DMS114 treated with DMSO at 0.1 percent for 48 hours (cell line): ENCODE data around the gene SLC31A1.
"Not testable (repeated sequence)": the region's sequence is repeated elsewhere in the genome, so short reads cannot be mapped to it uniquely, and the experiment has no call there.

Experiments used
- DNase-seq: peaks from one replicate; lab custom pipeline; 2025; ENCODE audit not compliant: unreplicated experiment; lab: John Stamatoyannopoulos, UW

SLC31A1 gene

DNA sequence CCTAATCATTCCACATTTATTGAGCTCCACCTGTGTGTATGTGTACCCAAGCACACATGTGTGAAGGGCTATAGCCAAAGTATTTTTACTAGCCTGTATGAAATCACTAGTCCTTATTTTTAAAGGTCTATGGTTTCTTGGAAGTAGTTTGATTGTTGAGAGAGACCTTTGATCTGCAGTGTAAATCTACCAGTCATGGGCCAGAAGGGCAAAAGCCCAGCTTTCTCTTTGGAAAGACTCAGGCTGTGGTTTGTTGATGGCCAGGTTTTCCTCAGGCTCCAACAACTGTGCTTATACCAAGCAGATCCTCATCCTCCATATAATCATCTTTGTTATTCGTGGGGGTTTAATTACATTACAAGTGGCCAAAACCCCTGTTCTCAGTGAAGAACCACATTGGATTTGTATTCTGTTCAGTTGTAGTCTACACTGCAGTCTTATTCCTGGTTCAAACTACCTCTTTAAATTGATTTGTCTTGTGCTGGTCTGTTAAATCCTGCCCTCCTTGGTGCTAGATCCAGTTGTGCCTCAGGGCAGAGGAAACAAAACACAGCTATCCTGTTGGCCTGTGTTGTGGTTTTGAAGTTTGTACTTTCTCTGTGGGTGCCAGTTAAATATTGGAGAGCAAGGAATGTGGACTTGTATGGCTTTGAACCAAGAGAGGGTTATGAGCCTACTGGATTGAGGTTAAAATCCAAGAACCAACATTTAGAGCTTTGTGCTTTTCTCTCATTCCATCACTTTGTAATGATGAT is 40.8 kb downstream of the SLC31A1 start:
- DNase-seq: no peak

DNA sequence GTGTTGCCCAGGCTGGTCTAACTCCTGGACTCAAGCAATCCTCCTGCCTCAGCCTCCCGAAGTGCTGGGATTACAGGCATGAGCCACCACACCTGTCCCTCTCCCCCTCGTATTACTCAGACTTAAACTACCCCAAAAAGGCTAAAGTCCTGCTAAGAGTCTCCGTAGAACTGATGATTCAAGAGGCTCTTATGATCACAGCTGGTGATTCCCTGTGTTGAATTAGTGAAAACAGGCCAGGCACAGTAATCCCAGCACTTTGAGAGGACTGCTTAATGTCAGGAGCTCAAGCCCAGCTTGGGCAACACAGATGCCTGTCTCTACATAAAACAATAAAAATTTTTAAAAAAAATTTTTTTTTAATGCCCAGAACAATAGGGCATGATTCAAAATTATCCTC is 44.8 kb downstream of the SLC31A1 start:
- no peak for DNase-seq

DNA sequence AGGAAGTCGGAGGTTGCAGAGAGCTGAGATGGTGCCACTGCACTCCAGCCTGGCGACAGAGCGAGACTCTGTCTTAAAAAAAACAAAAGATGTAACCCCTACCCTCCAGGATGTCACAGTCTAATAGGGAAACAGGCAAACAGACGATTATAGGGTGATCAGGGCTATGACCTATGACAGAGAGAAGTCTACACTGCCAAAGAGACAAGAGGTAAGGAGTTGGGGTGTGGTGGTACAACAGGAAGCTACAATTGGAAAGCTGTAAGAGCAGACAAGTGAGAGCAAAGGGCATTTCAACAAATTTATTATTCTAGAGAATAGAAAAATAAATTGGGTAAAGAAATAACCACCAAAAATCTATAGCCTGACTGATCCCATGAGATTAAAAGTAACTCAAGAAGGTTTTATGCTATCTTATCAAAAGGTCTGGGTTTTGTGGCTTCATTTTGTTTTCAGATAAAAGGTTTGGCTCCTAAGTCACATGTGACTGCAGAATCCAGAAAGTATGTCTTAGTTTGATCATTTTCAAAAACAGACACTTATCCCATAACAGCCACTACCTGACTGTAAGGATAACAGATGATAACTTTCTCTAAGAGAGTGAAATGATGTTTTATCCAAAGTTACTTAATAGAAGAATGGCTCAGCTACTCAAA is 46.7 kb downstream of the SLC31A1 start:
- no peak for DNase-seq

DNA sequence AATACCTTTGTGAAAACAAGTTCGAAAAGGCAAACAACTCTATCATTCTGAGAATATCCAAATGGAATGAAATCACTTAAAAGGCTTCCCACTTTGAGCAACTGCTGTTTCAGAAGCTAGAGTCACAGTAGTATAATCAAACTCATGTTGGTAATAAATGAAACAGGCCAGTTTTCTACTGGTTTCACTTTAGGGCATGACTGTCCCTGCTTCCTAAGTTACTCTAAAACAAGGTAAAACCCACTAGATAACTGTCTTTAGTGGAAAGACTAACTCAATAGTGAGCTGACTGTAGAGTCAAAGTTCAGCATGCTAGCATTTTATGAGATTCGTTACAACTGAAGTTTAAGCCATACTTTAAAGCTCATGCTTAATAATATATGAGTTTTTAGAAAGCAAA is 48.0 kb downstream of the SLC31A1 start:
- no peak for DNase-seq

DNA sequence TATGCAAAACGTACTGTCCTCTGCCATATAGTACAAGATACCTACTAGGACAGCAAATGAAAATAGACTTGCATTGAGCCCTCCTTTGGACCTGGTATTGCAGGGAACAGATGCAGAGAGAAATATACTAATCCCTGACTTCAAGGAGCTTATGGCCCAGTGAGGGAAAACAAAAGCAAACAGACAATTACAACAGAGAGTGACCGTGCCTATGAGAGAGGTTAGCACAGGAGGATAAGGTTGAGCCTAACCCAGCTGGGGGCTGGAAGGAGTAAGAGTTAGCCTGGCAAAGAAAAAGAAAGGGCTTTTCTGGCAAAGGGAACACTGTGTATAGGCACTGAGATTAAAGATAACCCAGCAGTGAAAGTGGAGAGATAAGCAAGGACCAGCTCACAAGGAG is 48.5 kb downstream of the SLC31A1 start:
- DNase-seq: no peak

DNA sequence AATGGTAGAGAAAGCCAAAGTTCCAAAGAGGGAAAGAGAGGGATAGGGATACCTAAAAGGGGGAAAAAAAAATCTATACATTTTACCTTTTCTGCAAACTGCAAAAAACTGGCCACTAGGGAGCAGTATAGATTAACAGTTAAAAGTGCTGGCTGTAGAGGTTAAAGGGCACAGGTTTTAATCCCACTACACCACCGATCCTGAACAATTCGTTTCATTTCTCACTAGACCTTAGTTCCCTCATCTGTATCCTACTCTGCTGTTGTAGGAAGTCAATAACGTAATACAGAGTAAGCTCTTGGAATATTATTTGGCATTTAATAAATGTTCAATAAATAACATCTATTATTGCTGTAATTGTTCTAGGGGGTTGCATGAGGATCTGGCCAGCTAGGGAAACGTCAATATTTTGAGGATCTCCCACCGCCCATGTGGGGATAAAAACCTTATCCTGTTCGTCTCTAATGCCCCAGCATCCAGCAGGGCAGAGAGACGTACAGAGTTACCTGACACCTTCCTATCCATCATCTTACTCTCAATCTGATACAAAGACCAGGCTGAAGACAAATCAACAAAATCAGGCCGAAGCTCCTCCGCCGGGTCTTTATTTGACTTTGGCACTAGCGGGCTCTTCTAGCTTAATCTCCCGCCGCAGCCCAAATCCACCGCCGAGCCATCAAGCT is 53.3 kb downstream of the SLC31A1 start:
- DNase-seq: peak; percentile 32

DNA sequence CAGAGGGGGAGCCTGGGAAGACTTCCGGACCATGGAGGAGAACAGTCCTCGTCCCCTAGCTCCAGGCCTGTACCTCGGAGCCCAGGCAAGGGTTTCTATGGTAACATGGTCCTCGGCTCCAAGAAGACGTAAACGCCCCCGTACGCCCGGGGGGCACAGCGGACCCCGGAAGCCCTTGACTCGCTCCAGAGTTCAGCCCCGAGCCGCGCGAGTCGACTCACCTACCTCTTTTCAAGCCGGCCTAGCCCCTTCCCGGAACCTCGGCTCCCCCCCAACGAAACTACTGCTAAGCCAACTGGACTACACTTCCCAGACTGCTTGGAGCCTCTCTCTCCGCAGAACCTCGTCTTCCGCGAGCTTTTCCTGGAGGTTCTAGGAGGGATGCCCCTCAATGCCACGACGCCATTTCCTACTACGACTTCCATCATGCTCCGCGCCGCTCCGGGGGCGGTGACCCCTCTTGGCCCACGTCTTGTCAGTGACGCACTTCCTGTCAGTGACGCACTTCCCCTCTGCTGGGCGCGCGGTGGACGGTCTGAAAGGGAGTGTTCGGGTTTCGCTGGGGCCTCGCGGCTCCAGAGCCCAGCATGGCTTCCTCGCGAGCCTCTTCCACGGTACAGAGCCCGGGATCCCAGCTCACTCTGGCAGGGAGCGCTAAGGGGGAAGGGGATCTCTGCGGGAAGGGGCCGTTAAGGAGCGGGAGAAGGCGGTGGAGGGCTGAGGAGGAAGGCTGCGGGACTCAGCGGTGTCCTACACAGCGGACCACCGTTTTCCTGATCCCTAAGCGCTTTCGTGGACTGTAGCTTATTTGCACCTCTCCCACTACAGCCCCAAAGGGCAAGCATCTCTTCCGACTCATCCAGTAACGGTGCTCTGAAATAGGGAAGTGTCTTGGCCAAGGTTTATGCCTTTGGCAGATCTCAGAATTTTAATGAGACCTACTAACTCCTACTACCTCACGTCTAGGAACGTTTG is 54.1 kb downstream of the SLC31A1 start, which contains the start of the genes CDC26 and PRPF4:
Gene CDC26 (minus strand): TSS at position 416 of the 975 bp plus-strand sequence. CDS start 3,065 bp downstream, outside the sequence.
Gene PRPF4 (plus strand): TSS at position 502 of the 975 bp plus-strand sequence. CDS start 86 bp downstream, at position 588.
- peak; percentile 96 for DNase-seq

DNA sequence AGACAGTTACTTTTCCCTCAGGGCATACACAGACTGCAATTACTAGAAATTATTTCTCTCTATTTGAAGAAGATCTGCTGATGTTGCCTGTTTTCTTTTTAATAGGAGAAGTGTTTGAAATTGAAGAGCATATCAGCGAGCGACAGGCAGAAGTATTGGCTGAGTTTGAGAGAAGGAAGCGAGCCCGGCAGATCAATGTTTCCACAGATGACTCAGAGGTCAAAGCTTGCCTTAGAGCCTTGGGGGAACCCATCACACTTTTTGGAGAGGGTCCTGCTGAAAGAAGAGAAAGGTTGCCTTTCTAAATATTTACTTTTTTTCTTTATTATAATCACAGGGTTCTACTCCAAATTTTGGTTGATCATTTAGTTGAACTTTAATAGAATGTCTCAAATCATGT is 57.5 kb downstream of the SLC31A1 start:
- no peak for DNase-seq

DNA sequence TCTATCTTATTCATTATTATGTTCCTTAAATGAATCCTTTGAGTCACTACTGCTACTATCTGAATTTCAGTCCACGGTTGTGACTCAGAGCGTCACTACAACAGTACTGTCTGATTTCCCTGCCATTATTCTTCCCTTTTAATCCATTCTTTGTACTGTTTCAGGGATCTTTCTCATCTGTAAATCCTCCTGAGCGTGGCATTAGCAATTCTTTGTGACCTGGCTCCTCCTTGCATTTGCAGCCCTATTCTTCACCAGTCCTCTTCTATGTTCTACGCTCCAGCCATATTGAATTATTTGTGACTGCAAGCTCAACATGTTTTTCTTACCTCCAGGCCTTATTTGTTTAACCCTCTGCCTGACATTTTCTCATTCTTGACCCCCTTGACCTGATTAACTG is 60.0 kb downstream of the SLC31A1 start:
- no peak for DNase-seq

DNA sequence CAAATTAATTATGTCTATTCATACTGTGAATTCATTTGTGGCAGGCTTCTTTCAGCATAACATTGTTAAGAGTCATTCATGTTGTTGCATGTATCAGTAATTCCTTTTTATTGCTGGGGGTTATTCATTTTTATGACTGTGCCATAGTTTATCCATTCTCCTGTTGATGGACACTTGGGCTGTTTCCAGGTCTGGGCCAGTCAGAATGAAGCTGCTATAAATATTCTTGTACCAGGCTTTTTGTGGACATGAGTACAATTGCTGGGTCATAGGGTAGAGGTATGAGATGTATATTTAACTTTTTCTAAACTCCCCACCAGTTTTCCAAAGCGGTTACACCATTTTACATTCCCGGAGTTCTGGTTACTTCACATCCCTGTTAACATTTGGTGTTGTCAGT is 67.7 kb downstream of the SLC31A1 start:
- no peak for DNase-seq

DNA sequence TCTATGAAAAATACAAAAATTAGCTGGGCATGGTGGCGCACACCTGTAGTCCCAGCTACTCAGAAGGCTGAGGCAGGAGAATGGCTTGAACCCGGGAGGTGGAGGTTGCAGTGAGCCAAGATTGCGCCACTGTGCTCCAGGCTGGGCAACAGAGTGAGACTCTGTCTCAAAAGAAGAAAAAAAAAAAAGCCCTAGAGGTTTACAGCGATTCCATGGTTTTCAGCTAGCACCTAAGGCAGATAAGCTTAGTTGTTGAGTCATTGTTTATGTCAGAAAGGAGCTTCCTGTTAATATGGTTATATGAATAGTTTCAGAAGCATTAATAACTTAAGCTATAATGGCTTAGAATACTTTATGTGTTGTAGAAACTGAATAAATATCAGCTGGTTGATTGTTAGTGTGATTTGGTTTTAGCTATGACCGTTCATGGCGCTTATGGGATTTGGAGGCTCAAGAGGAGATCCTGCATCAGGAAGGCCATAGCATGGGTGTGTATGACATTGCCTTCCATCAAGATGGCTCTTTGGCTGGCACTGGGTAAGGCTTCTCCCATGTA is 68.8 kb downstream of the SLC31A1 start:
- no peak for DNase-seq

DNA sequence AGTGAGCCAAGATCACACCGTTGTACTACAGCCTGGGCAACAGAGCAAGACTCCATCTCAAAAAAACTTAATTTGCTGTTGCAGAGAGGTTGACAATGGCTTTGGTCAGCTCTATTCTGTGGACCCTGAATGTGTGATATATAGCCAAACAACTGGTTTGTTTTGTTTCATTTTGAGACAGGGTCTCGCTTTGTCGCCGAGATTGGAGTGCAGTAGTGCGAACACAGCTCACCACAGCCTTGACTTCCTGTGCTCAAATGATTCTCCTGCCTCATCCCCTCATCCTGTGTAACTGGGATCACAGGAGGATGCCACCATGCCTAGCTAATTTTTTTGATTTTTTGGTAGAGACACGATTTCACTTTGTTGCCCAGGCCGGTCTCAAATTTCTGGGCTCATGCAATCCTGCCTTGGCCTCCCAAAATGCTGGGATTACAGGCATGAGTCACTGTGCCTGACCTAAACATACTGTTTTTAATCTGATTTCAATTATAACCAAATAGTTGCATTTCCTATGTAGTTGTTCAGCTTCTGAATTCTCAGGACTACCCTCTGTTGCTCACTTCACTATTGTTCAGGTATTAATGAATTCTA is 72.0 kb downstream of the SLC31A1 start:
- no peak for DNase-seq

DNA sequence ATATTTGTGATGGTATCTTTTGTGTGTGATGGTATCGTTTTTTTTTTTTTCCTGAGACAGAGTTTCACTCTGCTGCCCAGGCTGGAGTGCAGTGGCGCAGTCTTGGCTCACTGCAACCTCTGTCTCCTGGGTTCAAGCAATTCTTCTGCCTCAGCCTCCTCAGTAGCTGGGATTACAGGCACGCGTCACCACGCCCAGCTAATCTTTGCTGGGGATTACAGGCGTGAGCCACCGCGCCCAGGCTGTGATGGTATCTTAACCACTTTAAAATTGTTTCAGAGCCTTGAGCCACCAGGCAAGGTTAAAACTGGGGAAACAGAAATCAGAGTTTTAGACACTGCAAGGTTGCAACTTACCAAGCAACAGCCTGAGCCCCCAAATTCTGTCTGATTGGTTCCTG is 74.9 kb downstream of the SLC31A1 start:
- not testable (repeated sequence) for DNase-seq

DNA sequence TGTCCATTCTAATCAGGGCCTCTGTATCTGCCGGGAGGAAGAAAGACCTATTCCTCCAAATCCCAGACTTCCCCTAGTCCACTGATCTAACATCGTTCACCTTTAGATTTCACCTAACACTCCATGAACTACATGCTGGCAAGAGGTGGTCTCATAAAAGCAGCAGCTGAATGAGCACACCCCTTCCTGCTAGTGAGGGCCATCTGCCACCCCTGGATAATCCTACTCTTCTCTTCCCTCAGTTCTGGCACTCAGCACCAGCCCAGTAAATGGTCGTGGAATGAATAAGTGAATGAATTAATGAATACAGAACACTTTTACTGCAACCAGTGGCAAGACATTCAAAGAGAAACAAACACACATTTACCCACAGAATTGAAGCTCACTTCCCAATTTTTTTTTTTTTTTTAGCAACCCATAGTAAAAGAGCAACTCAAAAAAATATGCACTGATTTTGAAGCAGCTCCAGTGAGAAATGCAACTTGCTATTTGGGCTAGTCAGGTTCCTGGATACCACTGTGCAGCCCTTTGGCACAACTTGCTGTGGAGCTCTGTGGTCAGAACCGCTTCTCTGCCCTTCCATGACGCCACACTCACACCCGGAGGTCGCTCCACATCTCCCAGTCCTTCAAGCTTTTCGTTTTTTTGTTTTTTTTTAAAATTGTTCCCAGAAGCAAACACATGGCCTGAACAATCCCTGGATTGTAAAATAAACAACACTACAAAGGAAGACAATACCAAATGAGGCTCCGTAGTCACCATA is 75.6 kb downstream of the SLC31A1 start:
- no peak for DNase-seq

DNA sequence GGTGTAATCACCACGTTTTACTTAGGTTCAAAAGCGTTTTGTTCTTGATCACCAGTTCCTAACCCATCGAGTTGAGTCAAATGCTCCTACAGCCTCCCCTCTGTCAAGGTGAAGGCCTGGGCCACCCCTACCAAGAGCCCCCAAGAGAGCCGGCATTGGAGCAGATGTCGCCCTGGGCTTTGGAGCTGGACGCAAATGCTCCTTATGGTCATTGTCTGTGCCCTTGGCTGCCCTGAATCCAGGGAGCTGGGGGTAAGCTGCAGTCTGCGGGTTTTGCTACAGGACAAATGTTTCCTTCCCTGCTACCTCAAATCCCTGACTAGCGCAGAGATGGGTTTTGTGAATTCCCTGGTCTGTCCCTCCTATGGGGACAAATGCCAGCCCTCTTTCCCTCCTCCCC is 77.0 kb downstream of the SLC31A1 start:
- no peak for DNase-seq

DNA sequence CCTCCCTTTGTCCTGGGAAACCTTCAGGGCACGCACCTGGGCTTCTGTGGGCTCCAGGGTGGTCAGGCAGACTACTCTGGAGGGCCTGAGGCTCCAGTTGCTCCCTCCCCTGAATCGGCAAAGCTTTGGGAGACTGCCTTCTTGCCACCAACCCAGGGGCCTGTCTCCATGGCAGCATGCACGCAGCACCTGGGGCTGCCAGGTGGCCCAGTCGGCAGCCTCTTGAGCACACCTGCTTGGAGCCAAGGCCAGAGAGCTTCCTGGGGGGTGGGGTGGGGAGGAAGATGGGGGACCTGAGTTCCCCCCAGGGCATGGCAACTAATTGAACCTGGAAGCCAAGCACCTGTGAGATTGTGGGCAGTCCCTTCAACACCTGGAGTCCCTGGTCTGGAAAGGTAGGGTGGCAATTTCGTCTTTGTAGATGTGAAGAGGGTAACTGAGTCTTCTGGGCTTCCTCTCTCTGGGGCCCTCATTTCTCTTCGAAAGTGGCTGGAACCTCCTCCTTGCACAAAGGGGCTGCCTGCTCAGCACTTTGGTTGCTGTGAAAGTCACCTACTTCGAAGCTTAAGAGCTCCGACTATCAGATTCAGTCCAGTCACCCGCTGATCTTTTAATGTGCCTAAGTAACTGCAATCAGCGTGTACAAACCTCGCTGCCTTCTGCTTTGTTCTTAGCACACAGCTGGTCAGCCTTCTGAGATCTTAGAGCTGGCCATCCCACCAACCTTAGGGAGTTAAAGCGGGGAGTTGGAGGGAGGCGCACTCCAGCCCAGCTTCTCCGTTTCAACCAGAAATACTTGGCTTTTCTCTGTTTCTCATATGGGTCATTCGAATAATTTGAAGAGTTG is 77.8 kb downstream of the SLC31A1 start:
- DNase-seq: no peak

DNA sequence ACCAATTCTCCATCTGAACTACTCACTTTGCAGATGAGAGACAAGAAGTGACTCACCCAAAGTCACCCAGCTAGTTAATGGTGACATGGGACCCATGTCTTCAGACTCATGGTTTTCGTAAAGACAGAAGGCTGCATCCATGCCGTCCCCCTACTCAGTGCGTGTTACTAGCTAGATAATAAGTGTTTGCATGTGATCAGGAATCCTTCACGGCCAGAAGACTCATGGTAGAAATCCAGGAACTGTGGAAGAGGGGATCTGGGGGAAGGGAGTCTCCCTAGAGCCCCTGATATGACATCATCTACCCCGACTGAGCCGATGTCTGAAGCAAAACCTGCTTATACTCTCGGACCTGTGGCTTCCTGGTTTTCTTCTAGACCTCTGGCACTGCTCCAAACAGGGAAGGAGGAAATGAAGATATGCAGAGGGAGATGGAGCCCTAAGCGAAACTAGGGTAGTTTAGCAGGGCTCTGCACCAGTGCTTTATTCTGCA is 78.5 kb downstream of the SLC31A1 start:
- no peak for DNase-seq

DNA sequence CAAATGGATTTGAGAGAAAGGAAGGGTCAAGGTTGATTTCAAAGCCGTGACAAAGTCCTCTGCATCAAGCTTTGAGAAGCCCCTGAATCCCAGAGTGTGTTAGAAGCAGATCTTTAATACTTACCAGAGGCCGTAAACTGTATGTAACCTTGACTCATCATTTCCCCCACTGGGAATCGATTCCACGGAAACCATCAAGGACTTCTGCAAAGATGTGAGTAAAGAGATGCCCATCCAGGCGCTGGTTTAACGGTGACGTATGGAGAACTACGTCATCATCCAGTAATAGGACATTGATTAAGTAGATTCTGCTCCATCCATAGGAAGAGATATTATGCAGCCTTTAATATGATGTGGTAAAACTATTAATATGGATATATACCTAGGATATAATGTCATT is 80.2 kb downstream of the SLC31A1 start:
- no peak for DNase-seq
